Glutamatergic neuron (in vitro differentiated cells): ENCODE data around the gene DNAJC10. TPM values are rescaled to one million over a fixed set of nuclear protein-coding genes. Genes with fewer than 3 reads are reported as not detected.
"Not testable (repeated sequence)": the region's sequence is repeated elsewhere in the genome, so short reads cannot be mapped to it uniquely, and the experiment has no call there.

Experiments used
- DNase-seq: peaks from one replicate; pipeline ENCODE4 v3.0.0; 2022
- H3K27ac Mint-ChIP-seq: one replicate; pipeline ENCODE4 v1.8.0; 2020; ENCODE audit warnings: mild to moderate bottlenecking, mixed read lengths, inconsistent platforms; ENCODE audit not compliant: unreplicated experiment
- H3K27me3 Mint-ChIP-seq: one replicate; pipeline ENCODE4 v1.8.0; 2020; ENCODE audit warnings: mild to moderate bottlenecking, moderate library complexity, mixed read lengths, inconsistent platforms; ENCODE audit not compliant: unreplicated experiment
- H3K36me3 Mint-ChIP-seq: one replicate; pipeline ENCODE4 v1.8.0; 2020; ENCODE audit warnings: mild to moderate bottlenecking, mixed read lengths, inconsistent platforms; ENCODE audit not compliant: unreplicated experiment
- H3K4me1 Mint-ChIP-seq: one replicate; pipeline ENCODE4 v1.8.0; 2020; ENCODE audit warnings: mild to moderate bottlenecking, low read depth, mixed read lengths, inconsistent platforms; ENCODE audit not compliant: unreplicated experiment
- H3K4me3 Mint-ChIP-seq: one replicate; pipeline ENCODE4 v1.8.0; 2020; ENCODE audit warnings: mild to moderate bottlenecking, mixed read lengths, inconsistent platforms; ENCODE audit not compliant: unreplicated experiment
- H3K9me3 Mint-ChIP-seq: one replicate; pipeline ENCODE4 v1.8.0; 2020; ENCODE audit warnings: mild to moderate bottlenecking, moderate library complexity, mixed read lengths, inconsistent platforms; ENCODE audit not compliant: unreplicated experiment
- CTCF ChIP-seq: fragments of 200-600 bp; sonication (generic); IDR thresholded peaks from one replicate; pipeline ENCODE4 v1.5.0; 2021; ENCODE audit not compliant: partially characterized antibody, unreplicated experiment
- total RNA-seq: library from RNA; stranded (reverse); fragmentation: NEBNext Ultra II Directional; extraction: Animal tissue kit (Norgen Biotek cat#: 25700); gene quantifications from one replicate; pipeline ENCODE4 v1.2.1, GENCODE V29; 2021; ENCODE audit not compliant: unreplicated experiment

Gene DNAJC10
- total RNA-seq, 1 donor from 2014 or later: 63.0 TPM

DNA sequence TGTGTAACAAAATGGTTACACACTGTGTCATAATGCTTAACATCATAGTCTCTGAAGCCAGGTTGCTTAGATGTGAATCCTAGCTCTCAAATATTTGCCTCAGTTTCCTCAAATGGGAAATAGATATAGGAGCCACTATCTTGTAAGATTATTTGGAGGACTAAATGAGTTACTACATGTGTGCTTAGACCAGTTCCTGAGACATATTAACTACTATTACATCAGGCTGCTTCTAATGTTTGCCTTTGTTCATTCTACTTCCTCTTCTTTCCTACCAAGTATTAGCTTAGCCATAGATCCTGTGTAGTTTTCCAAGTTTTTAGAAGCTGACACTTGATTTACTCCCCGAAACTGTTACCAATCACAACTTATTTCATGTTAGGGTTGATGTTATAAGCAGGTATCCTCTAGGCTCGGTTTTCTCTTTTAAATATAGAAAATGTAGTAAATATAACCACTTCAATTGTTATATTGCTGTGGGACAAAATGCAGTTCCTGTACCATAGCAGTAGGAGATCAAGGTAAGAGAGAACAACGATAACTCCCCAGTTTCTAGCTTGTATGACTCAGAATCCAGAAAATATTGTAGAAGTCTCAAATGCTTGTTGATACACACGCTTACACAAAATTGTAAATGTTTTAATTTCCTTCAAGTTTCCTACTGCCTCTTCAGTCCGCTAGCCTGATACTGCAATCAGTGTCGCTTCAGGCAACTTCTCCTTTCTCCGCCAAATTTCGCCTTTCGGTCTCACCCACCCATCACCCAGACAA lies 751 bp upstream of the DNAJC10 start:
- Mint-ChIP-seq H3K27me3 (no peaks in the 10 kb centered on the region), H3K4me3 (no peak overlapping the region), H3K9me3 (no peaks in the 10 kb centered on the region), H3K27ac (no peak overlapping the region), H3K36me3 (no peaks in the 10 kb centered on the region), H3K4me1 (no peaks in the 10 kb centered on the region)
- TF ChIP-seq CTCF: no peak
- DNase-seq: no peak

GRCh38 chr2:182716650-182716979 lies 558 bp downstream of the DNAJC10 start:
- TF ChIP-seq CTCF: no peak
- Mint-ChIP-seq H3K4me1 (no peaks in the 10 kb centered on the region), H3K27me3 (no peaks in the 10 kb centered on the region), H3K4me3 (no peak overlapping the region), H3K27ac (no peak overlapping the region), H3K36me3 (no peaks in the 10 kb centered on the region), H3K9me3 (no peaks in the 10 kb centered on the region)
- DNase-seq: no peak

DNA sequence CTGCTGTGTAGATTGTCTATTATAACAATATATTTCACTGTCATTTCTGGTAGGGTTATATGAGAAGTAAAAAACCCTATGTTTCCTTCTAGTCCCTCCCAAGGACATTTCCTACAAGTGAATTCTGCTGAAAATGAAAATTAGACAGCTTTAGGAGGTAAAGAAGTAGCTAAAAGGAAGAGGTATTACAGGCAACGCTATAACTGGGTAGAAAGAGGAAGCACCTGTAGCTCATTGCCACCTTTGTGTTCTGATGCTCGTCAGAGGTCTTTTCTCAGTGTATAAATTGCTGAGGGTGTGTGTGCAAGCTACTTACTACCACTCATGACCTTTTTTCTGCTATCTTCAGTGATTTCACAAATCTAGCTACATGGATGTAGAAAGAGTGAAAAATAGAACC lies 1.4 kb downstream of the DNAJC10 start:
- Mint-ChIP-seq H3K4me3 (no peak overlapping the region), H3K27ac (no peak overlapping the region)

DNA sequence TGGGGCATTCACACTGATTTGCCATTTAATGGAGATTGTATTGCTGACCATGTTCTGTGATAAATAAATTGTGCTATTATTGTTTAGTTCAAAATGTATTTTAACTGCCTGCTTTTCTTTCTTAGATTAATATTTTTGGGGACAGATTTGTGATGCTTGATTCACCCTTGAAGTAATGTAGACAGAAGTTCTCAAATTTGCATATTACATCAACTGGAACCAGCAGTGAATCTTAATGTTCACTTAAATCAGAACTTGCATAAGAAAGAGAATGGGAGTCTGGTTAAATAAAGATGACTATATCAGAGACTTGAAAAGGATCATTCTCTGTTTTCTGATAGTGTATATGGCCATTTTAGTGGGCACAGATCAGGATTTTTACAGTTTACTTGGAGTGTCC lies 1.8 kb downstream of the DNAJC10 start:
- TF ChIP-seq CTCF: no peak
- H3K4me1 Mint-ChIP-seq: no peaks in the 10 kb centered on the region
- no peaks in the 10 kb centered on the region for H3K27me3 Mint-ChIP-seq
- H3K9me3 Mint-ChIP-seq: no peaks in the 10 kb centered on the region
- H3K27ac Mint-ChIP-seq: no peak overlapping the region
- no peak for DNase-seq
- no peaks in the 10 kb centered on the region for H3K36me3 Mint-ChIP-seq
- no peak overlapping the region for H3K4me3 Mint-ChIP-seq

More for the DNA sequence above, 1.4 kb downstream of the DNAJC10 start:
- no peak for TF ChIP-seq CTCF
- no peaks in the 10 kb centered on the region for H3K9me3 Mint-ChIP-seq
- no peaks in the 10 kb centered on the region for H3K27me3 Mint-ChIP-seq
- no peaks in the 10 kb centered on the region for H3K4me1 Mint-ChIP-seq
- H3K36me3 Mint-ChIP-seq: no peaks in the 10 kb centered on the region
- no peak for DNase-seq

DNA sequence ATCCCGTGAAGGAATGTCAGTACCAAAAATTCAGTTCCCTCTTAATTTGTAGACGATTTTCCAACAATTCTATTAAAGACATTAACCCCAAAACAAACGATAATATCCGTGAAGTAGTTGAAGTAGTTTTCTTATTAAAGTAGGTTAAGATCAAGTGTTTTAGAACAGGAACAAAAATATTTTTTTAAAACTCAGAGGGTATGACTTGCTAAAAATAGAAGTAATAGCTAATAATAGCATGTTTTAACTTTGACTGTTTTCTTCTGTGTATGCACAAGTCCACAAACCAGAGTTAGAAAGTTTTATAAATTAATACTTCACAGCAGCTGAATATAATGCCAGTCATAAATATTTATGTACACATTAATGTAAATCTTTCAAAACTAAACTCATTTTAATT lies 2.4 kb downstream of the DNAJC10 start:
- Mint-ChIP-seq H3K27ac (no peak overlapping the region), H3K4me3 (no peak overlapping the region), H3K9me3 (no peaks in the 10 kb centered on the region), H3K27me3 (no peaks in the 10 kb centered on the region), H3K4me1 (no peaks in the 10 kb centered on the region), H3K36me3 (no peaks in the 10 kb centered on the region)
- no peak for TF ChIP-seq CTCF
- no peak for DNase-seq

GRCh38 chr2:182719116-182719515 lies 3.1 kb downstream of the DNAJC10 start:
- not testable (repeated sequence) for DNase-seq, H3K27ac Mint-ChIP-seq, H3K9me3 Mint-ChIP-seq, H3K4me1 Mint-ChIP-seq, H3K36me3 Mint-ChIP-seq, H3K27me3 Mint-ChIP-seq, H3K4me3 Mint-ChIP-seq
